AG09319 (cell line): ENCODE results near the gene SCT.
A peak's percentile ranks its signal among the peaks of the same experiment; 100 is the strongest.

Experiments
- DNase-seq: peaks from one replicate; pipeline ENCODE4 v3.0.0-alpha.2; 2010; ENCODE audit warnings: low read depth; ENCODE audit errors: extremely low read depth
- CTCF ChIP-seq: IDR thresholded peaks from 2 replicates; pipeline ENCODE4 v1.5.1; 2011; ENCODE audit warnings: low read depth, mild to moderate bottlenecking, inconsistent platforms, low read length, moderate library complexity

The SCT gene

DNA sequence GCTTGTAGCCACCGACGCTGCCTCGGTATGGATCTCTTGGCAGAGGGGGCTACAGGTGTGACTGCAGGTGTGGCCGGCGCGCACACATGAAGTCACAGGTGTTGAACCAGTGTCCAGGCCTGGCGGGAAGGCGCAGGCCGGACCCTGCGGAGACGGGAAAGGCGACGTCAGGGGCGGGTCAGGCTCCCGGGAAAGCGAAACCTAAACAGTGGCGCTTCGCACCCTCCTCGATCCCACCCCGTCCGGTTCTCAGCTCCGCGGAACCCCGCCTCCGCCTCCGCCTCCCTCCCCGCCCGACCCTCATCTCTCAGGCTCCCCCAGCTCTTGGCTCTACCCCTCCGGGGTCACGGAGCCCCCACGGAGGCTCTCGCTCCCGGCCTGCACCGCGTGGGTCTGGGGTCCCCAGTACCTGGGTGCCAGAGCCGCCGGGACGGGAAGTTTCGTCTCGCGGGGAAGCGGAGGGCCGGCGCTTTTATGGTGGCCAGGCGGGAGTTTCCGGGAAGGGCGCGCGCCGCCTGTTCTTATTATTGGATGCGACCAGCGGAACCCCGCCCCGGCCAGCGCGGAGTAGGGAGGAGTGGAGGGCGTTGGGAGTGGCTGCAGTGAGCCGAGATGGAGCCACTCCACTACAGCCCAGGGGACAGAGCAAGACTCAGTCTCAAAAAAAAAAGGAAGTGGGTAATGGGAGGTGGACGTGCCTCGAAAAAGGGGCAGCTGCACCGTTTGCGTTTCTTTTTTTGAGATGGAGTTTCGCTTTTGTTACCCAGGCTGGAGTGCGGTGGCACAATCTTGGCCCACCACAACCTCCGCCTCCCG lies 11.3 kb downstream of the SCT start, which contains the start of gene IRF7:
TSS of gene IRF7 (minus strand) at position 447 of the 816 bp plus-strand sequence. CDS start 586 bp downstream, outside the sequence.
- TF ChIP-seq CTCF, result no peak
- peak; percentile 64 for DNase-seq

DNA sequence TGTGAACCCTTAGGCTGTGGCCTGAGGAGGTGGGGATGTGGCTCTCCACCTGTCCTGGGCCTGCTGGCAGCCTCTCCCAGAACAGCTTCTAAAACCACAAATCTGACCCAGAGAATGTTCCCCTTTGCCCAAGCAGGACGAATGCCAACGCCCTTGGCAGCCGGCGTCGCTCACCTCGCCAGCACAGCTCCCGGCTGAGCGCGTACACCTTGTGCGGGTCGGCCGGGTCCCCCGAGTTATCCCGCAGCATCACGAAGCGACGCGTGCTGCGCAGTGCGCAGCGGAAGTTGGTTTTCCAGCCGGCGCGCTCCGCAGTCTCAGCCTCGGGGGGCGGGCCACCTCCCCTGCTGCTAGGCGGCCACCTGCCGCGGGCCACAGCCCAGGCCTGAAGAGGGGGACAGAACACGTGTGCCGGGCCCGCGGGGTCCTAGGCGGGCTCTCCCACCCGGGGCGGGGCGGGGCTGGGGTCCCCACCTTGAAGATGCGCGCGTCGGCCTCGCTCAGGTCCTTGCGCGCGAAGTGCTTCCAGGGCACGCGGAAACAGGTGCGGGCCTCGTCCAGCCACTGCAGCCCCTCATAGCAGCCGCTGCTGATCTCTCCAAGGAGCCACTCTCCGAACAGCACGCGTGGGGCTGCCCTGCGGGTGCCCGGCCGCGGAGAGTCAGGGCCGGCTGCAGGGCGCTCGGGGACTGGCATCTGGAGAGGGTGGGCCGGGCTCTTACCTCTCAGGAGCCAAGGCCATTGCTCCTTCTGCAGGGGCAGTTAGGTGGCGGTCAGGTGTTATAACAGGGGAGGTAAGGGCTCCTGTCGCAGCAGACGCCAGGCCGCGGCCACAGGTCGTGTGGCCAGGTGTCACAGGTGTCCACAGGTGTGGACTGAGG lies 12.1 kb downstream of the SCT start:
- TF ChIP-seq CTCF, result no peak
- no peak for DNase-seq

GRCh38 chr11:614021-614622 lies 12.9 kb downstream of the SCT start:
- TF ChIP-seq CTCF, result no peak
- no peak for DNase-seq

GRCh38 chr11:613369-613968 lies 13.5 kb downstream of the SCT start:
- no peak for DNase-seq
- no peak for TF ChIP-seq CTCF

- no peak for DNase-seq
Measured at GRCh38 chr11:612961-613300, 14.1 kb downstream of the SCT start.

More at GRCh38 chr11:612961-613300, 14.1 kb downstream of the SCT start:
- TF ChIP-seq CTCF, result no peak
